ENCODE data around the gene ZEB2. TPM values are rescaled to one million over a fixed set of nuclear protein-coding genes. Genes with fewer than 3 reads are reported as not detected.

The ZEB2 gene
- total and polyA plus RNA-seq, 10 of the 15 experiments (the other 5 are each of a cell fraction or from before 2014, with no cell fraction given), result 0.14 to 3.2 (median 0.84) TPM

DNA sequence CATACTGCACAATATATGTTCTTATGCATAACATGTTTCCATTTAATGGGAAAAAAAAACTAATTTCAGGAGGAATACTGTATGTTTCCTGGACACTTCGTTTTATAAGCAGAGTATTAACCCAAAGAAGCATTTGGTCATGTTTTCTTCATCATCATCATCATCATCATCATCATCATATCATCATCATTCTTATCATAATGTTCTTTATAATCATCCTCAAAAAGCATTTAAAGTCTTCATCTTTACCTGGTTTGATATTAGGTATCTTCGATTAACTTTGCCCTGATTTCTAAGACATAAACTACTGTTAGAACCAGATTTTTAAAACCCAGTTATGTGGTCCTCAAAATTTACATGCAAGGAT, 47.9 kb downstream of the ZEB2 start:
- ChIA-PET CTCF (interaction anchor here (3.7 kb wide), 1 partner anchor 22 kb away, joined by 14 read pairs; no protein-coding TSS in a partner anchor), SMC1A (ENCODE audit: uncharacterized antibody, unreplicated experiment) (no interaction called here), RAD21 (ENCODE audit: unreplicated experiment) (no interaction called here), POLR2A (interaction anchor here (0.7 kb wide), 1 partner anchor 664 kb away, joined by 3 read pairs; no protein-coding TSS in a partner anchor)
- no peaks in the 10 kb centered on the region for H3K79me2 ChIP-seq (ENCODE audit: control insufficient read depth, insufficient read depth, low read length)
- no peak overlapping the region for H3K9ac ChIP-seq (ENCODE audit: control insufficient read depth, insufficient read depth, low read length)
- H3K4me2 ChIP-seq (ENCODE audit: control insufficient read depth, insufficient read depth), result no peak overlapping the region
- no peak overlapping the region for H3K27ac ChIP-seq (ENCODE audit: control insufficient read depth, insufficient read depth)
- ATAC-seq, result no peak
- no peaks in the 10 kb centered on the region for H3K9me3 ChIP-seq (replicated peaks; ENCODE audit: control insufficient read depth, insufficient read depth, low read length)
- BruUV-seq (replicated peaks), result no TSS peak
- H2AFZ ChIP-seq (ENCODE audit: control insufficient read depth, low read depth, low read length), result no peak overlapping the region
- no peak for FAIRE-seq
- no peaks in the 10 kb centered on the region for H4K20me1 ChIP-seq (ENCODE audit: control insufficient read depth, insufficient read depth)
- H3K4me1 ChIP-seq (ENCODE audit: control insufficient read depth, insufficient read depth, low read length), result peaks cover 7% of the 10 kb centered on the region; the same call in 1 of the 2 replicates
- H3K4me3 ChIP-seq, result no peak overlapping the region
- peaks cover 0 to 2% of the 10 kb centered on the region in 2 experiments; a peak in 2 of 4 replicates for H3K27me3 ChIP-seq (replicated peaks in 1 of 2; ENCODE audit: control insufficient read depth in 2 of 2, insufficient read depth in 2 of 2, low read length in 1 of 2)
- no peak for DNase-seq (ENCODE audit: low read depth, low spot score)
- no peaks in the 10 kb centered on the region for H3K36me3 ChIP-seq (ENCODE audit: control insufficient read depth in 2 of 2, insufficient read depth in 2 of 2, low read length in 1 of 2)
- WGBS (ENCODE audit: insufficient coverage, insufficient replicate concordance, low lambda C conversion rate, missing lambda C conversion rate), result 59% methylated on average over 2 of the region's 2 CpGs
- in situ Hi-C loops (cut with MboI) (no loop called here), intact Hi-C loops (cut with micrococcal nuclease; ENCODE audit: unreplicated experiment) (no loop called here)
- TF ChIP-seq, protein P1, sequence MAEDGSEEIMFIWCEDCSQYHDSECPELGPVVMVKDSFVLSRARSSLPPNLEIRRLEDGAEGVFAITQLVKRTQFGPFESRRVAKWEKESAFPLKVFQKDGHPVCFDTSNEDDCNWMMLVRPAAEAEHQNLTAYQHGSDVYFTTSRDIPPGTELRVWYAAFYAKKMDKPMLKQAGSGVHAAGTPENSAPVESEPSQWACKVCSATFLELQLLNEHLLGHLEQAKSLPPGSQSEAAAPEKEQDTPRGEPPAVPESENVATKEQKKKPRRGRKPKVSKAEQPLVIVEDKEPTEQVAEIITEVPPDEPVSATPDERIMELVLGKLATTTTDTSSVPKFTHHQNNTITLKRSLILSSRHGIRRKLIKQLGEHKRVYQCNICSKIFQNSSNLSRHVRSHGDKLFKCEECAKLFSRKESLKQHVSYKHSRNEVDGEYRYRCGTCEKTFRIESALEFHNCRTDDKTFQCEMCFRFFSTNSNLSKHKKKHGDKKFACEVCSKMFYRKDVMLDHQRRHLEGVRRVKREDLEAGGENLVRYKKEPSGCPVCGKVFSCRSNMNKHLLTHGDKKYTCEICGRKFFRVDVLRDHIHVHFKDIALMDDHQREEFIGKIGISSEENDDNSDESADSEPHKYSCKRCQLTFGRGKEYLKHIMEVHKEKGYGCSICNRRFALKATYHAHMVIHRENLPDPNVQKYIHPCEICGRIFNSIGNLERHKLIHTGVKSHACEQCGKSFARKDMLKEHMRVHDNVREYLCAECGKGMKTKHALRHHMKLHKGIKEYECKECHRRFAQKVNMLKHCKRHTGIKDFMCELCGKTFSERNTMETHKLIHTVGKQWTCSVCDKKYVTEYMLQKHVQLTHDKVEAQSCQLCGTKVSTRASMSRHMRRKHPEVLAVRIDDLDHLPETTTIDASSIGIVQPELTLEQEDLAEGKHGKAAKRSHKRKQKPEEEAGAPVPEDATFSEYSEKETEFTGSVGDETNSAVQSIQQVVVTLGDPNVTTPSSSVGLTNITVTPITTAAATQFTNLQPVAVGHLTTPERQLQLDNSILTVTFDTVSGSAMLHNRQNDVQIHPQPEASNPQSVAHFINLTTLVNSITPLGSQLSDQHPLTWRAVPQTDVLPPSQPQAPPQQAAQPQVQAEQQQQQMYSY (CRISPR knock-in tag; IDR thresholded peaks at IDR 0.05), result no peak
- TF ChIP-seq YY1 (IDR thresholded peaks at IDR 0.05; ENCODE audit: low read depth, low read length) (no peak), MTA2 (IDR thresholded peaks at IDR 0.05; ENCODE audit: low read depth) (no peak), STAT3 (IDR thresholded peaks at IDR 0.05; ENCODE audit: low read depth, low read length) (no peak), ZNF24 (IDR thresholded peaks at IDR 0.05) (no peak), LARP7 (IDR thresholded peaks at IDR 0.05) (no peak), POLR2AphosphoS5 (IDR thresholded peaks at IDR 0.05; ENCODE audit: low read length) (no peak)
- TF ChIP-seq, protein P2, sequence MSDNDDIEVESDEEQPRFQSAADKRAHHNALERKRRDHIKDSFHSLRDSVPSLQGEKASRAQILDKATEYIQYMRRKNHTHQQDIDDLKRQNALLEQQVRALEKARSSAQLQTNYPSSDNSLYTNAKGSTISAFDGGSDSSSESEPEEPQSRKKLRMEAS (IDR thresholded peaks at IDR 0.05; ENCODE audit: low read depth, low read length), result no peak
- TF ChIP-seq, protein P3, sequence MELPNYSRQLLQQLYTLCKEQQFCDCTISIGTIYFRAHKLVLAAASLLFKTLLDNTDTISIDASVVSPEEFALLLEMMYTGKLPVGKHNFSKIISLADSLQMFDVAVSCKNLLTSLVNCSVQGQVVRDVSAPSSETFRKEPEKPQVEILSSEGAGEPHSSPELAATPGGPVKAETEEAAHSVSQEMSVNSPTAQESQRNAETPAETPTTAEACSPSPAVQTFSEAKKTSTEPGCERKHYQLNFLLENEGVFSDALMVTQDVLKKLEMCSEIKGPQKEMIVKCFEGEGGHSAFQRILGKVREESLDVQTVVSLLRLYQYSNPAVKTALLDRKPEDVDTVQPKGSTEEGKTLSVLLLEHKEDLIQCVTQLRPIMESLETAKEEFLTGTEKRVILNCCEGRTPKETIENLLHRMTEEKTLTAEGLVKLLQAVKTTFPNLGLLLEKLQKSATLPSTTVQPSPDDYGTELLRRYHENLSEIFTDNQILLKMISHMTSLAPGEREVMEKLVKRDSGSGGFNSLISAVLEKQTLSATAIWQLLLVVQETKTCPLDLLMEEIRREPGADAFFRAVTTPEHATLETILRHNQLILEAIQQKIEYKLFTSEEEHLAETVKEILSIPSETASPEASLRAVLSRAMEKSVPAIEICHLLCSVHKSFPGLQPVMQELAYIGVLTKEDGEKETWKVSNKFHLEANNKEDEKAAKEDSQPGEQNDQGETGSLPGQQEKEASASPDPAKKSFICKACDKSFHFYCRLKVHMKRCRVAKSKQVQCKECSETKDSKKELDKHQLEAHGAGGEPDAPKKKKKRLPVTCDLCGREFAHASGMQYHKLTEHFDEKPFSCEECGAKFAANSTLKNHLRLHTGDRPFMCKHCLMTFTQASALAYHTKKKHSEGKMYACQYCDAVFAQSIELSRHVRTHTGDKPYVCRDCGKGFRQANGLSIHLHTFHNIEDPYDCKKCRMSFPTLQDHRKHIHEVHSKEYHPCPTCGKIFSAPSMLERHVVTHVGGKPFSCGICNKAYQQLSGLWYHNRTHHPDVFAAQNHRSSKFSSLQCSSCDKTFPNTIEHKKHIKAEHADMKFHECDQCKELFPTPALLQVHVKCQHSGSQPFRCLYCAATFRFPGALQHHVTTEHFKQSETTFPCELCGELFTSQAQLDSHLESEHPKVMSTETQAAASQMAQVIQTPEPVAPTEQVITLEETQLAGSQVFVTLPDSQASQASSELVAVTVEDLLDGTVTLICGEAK (IDR thresholded peaks at IDR 0.05; ENCODE audit: borderline replicate concordance), result no peak
- TF ChIP-seq, protein P4, sequence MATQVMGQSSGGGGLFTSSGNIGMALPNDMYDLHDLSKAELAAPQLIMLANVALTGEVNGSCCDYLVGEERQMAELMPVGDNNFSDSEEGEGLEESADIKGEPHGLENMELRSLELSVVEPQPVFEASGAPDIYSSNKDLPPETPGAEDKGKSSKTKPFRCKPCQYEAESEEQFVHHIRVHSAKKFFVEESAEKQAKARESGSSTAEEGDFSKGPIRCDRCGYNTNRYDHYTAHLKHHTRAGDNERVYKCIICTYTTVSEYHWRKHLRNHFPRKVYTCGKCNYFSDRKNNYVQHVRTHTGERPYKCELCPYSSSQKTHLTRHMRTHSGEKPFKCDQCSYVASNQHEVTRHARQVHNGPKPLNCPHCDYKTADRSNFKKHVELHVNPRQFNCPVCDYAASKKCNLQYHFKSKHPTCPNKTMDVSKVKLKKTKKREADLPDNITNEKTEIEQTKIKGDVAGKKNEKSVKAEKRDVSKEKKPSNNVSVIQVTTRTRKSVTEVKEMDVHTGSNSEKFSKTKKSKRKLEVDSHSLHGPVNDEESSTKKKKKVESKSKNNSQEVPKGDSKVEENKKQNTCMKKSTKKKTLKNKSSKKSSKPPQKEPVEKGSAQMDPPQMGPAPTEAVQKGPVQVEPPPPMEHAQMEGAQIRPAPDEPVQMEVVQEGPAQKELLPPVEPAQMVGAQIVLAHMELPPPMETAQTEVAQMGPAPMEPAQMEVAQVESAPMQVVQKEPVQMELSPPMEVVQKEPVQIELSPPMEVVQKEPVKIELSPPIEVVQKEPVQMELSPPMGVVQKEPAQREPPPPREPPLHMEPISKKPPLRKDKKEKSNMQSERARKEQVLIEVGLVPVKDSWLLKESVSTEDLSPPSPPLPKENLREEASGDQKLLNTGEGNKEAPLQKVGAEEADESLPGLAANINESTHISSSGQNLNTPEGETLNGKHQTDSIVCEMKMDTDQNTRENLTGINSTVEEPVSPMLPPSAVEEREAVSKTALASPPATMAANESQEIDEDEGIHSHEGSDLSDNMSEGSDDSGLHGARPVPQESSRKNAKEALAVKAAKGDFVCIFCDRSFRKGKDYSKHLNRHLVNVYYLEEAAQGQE (IDR thresholded peaks at IDR 0.05; ENCODE audit: low read depth, low read length), result no peak
- TF ChIP-seq, protein P5, sequence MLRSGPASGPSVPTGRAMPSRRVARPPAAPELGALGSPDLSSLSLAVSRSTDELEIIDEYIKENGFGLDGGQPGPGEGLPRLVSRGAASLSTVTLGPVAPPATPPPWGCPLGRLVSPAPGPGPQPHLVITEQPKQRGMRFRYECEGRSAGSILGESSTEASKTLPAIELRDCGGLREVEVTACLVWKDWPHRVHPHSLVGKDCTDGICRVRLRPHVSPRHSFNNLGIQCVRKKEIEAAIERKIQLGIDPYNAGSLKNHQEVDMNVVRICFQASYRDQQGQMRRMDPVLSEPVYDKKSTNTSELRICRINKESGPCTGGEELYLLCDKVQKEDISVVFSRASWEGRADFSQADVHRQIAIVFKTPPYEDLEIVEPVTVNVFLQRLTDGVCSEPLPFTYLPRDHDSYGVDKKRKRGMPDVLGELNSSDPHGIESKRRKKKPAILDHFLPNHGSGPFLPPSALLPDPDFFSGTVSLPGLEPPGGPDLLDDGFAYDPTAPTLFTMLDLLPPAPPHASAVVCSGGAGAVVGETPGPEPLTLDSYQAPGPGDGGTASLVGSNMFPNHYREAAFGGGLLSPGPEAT (IDR thresholded peaks at IDR 0.05; ENCODE audit: low read depth), result no peak

All from GM12878 (cell line).